GM12891 (cell line): ENCODE measurements around the gene GALK2.

ENCODE experiments used
- PAX5 ChIP-seq: IDR thresholded peaks from 2 replicates; pipeline ENCODE4 v1.6.1; 2011; ENCODE audit warnings: low read length, moderate library complexity, mild to moderate bottlenecking; ENCODE audit not compliant: insufficient read depth, severe bottlenecking
- POLR2A ChIP-seq: IDR thresholded peaks from 2 replicates; pipeline ENCODE4 v1.6.1; 2011; ENCODE audit warnings: low read depth, low read length, control low read depth
- POLR2AphosphoS5 ChIP-seq: IDR thresholded peaks from 2 replicates; pipeline ENCODE4 v1.6.1; 2011; ENCODE audit warnings: low read depth, low read length, control low read depth
- SPI1 ChIP-seq: IDR thresholded peaks from 2 replicates; pipeline ENCODE4 v1.6.1; 2011; ENCODE audit warnings: low read depth, low read length, control low read depth
- TAF1 ChIP-seq: IDR thresholded peaks from 2 replicates; pipeline ENCODE4 v1.6.1; 2011; ENCODE audit warnings: low read depth, low read length, control low read depth

DNA sequence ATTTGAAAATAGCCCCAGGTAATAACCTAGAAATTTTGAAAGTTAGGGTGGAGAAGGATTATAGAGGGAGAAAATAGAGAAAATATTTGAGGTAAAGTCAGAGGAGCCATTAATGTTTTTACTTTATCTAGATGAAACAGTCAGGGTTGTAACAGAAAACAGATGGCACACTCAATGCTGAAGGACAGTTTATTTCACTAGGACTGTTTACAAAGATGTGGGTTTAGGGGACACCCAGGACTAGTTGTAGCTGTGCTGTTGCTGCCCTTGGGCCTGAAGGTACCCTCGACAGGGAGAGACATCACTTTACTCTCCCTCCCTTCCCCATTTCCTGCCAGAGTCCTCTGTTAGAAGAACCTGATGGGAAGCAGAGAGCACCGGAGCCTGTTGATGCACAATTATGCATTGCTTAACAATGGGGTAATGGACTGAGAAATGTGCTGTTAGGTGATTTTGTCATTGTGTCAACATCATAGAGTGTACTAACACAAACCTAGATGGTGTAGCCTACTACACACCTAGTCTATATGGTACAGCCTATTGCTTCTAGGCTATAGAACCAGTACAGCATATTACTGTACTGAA lies 103.8 kb downstream of the GALK2 start:
- TF ChIP-seq POLR2AphosphoS5 = no peak
- no peak for TF ChIP-seq POLR2A
- no peak for TF ChIP-seq TAF1
- no peak for TF ChIP-seq PAX5
- no peak for TF ChIP-seq SPI1
